ENCODE results near the gene TXNRD1.

GRCh38 chr12:104331376-104331775 is 115.8 kb downstream of the TXNRD1 start:
- no peak for TF ChIP-seq POLR2A (IDR thresholded peaks at IDR 0.05; ENCODE audit: low read depth)
- no peak for TF ChIP-seq CTCF (IDR thresholded peaks at IDR 0.05)
- no peak for TF ChIP-seq EP300 (IDR thresholded peaks at IDR 0.05)

Data from esophagus muscularis mucosa (tissue), 4 donors.